BJ (cell line): ENCODE results near the gene SOX4. TPM values are rescaled to one million over a fixed set of nuclear protein-coding genes. Genes with fewer than 3 reads are reported as not detected.

Source experiments
- CTCF ChIA-PET: fragments of 350-600 bp; formaldehyde crosslinking; extraction: SDS; loops from one replicate; lab custom pipeline; 2021; ENCODE audit warnings: antibody characterized with exemption, inconsistent platforms; lab: Yijun Ruan, JAX
- POLR2A ChIA-PET: fragments of 300-600 bp; sonication (Branson Sonifier 250); formaldehyde crosslinking; extraction: SDS; loops from one replicate; lab custom pipeline; 2021; ENCODE audit warnings: antibody characterized with exemption; lab: Charles Lee
- DNase-seq: peaks from one replicate; pipeline ENCODE4 v3.0.0-alpha.2; 2011; ENCODE audit warnings: low read depth
- H3K27me3 ChIP-seq: 2 replicates; pipeline ENCODE4 v1.6.0; 2011; ENCODE audit warnings: low read length; ENCODE audit not compliant: control insufficient read depth, insufficient read depth
- H3K36me3 ChIP-seq: 2 replicates; pipeline ENCODE4 v1.5.1; 2011; ENCODE audit warnings: low read length; ENCODE audit not compliant: control insufficient read depth, insufficient read depth
- H3K4me3 ChIP-seq: 2 replicates; pipeline ENCODE4 v1.5.1; 2011; ENCODE audit warnings: low read depth, mild to moderate bottlenecking, control low read depth, low read length
- polyA plus RNA-seq: library from polyadenylated mRNA; depleted of rRNA; stranded (reverse); fragments of >200 nt; gene quantifications from 2 replicates; pipeline ENCODE4 v1.2.3, GENCODE V29; 2011
- TF ChIP-seq, protein P1 (sequence below): IDR thresholded peaks from 2 replicates; pipeline ENCODE4 v1.5.1; 2011; ENCODE audit warnings: low read depth, mild to moderate bottlenecking, control low read depth, inconsistent platforms, low read length, moderate library complexity; ENCODE audit not compliant: insufficient read depth

Gene SOX4
- polyA plus RNA-seq, 1 experiment = 2.4 TPM

- Histone ChIP-seq H3K4me3 (peak overlapping the region; percentile 64), H3K36me3 (no peaks in the 10 kb centered on the region), H3K27me3 (no peaks in the 10 kb centered on the region)
- DNase-seq = no peak
- ChIA-PET POLR2A (no interaction called here), CTCF (interaction anchor here (0.6 to 1.6 kb wide), 9 partner anchors 13 to 1131 kb away, joined by 3 to 6 read pairs (median 4); no protein-coding TSS in a partner anchor)
- TF ChIP-seq, protein P1, sequence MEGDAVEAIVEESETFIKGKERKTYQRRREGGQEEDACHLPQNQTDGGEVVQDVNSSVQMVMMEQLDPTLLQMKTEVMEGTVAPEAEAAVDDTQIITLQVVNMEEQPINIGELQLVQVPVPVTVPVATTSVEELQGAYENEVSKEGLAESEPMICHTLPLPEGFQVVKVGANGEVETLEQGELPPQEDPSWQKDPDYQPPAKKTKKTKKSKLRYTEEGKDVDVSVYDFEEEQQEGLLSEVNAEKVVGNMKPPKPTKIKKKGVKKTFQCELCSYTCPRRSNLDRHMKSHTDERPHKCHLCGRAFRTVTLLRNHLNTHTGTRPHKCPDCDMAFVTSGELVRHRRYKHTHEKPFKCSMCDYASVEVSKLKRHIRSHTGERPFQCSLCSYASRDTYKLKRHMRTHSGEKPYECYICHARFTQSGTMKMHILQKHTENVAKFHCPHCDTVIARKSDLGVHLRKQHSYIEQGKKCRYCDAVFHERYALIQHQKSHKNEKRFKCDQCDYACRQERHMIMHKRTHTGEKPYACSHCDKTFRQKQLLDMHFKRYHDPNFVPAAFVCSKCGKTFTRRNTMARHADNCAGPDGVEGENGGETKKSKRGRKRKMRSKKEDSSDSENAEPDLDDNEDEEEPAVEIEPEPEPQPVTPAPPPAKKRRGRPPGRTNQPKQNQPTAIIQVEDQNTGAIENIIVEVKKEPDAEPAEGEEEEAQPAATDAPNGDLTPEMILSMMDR = no peak; the same call in 1 of the 2 replicates
Measured at GRCh38 chr6:21596145-21596948, 2.8 kb downstream of the SOX4 start.

DNA sequence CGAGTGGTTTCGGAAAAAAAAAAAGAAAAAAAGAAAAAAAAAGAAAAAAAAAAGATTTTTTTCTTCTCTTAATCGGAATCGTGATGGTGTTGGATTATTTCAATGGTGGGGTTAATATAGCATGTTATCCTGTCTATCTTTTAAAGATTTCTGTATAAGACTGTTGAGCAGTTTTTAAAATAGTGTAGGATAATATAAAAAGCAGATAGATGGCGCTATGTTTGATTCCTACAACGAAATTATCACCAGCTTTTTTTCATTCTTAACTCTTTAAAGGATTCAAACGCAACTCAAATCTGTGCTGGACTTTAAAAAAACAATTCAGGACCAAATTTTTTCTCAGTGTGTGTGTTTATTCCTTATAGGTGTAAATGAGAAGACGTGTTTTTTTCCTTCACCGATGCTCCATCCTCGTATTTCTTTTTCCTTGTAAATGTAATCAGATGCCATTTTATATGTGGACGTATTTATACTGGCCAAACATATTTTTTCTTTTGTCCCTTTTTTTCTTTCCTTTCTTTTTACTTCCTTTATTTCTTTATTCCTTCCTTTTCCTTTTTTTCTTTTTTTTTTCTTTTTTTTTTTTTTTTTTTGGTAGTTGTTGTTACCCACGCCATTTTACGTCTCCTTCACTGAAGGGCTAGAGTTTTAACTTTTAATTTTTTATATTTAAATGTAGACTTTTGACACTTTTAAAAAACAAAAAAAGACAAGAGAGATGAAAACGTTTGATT, 3.6 kb downstream of the SOX4 start:
- no peak for DNase-seq
- ChIA-PET CTCF (interaction anchor here (0.6 to 1.5 kb wide), 7 partner anchors 13 to 1849 kb away, joined by 3 to 6 read pairs (median 3); no protein-coding TSS in a partner anchor), POLR2A (no interaction called here)
- Histone ChIP-seq H3K36me3 (no peaks in the 10 kb centered on the region), H3K4me3 (peak overlapping the region; percentile 64), H3K27me3 (no peaks in the 10 kb centered on the region)
- TF ChIP-seq, protein P1 = peak; percentile 35; the same call in 1 of the 2 replicates

- CTCF ChIA-PET = interaction anchor here (0.5 to 2.1 kb wide), 4 partner anchors 323 to 1849 kb away, joined by 3 to 4 read pairs (median 4); no protein-coding TSS in a partner anchor
- POLR2A ChIA-PET = interaction anchor here (0.7 kb wide), 1 partner anchor 26 kb away, joined by 3 read pairs; no protein-coding TSS in a partner anchor
- no peak for DNase-seq
- Histone ChIP-seq H3K36me3 (no peaks in the 10 kb centered on the region), H3K27me3 (no peaks in the 10 kb centered on the region), H3K4me3 (peak overlapping the region; percentile 64)
- TF ChIP-seq, protein P1 = no peak
Measured at GRCh38 chr6:21597801-21598673, 4.5 kb downstream of the SOX4 start.

GRCh38 chr6:21598674-21599023, 5.1 kb downstream of the SOX4 start:
- Histone ChIP-seq H3K4me3 (peak overlapping the region; percentile 64; the same call in 1 of the 2 replicates), H3K36me3 (no peaks in the 10 kb centered on the region), H3K27me3 (no peaks in the 10 kb centered on the region)
- POLR2A ChIA-PET = interaction anchor here (0.7 kb wide), 1 partner anchor 25 kb away, joined by 3 read pairs; no protein-coding TSS in a partner anchor
- CTCF ChIA-PET = interaction anchor here (0.5 to 2.1 kb wide), 3 partner anchors 323 to 1849 kb away, joined by 3 to 4 read pairs (median 4); no protein-coding TSS in a partner anchor
- TF ChIP-seq, protein P1 = no peak
- no peak for DNase-seq
